ENCODE results near the gene CDK5RAP2.

The CDK5RAP2 gene

GRCh38 chr9:120384925-120385272, 195.1 kb downstream of the CDK5RAP2 start:
- Histone ChIP-seq H3K27ac (ENCODE audit: low read depth, low read length) (no peak overlapping the region), H3K9ac (ENCODE audit: low read depth in 1 of 2, low read length in 2 of 2) (no peak overlapping the region), H3K4me3 (ENCODE audit: low read depth in 1 of 2, low read length in 2 of 2) (no peak overlapping the region), H3K36me3 (ENCODE audit: control insufficient read depth in 1 of 2, insufficient read depth in 2 of 2, low read length in 2 of 2) (peaks cover 3 to 18% of the 10 kb centered on the region in 2 donors), H3K27me3 (ENCODE audit: control insufficient read depth in 1 of 2, insufficient read depth in 2 of 2, low read length in 2 of 2) (no peaks in the 10 kb centered on the region), H3K9me3 (ENCODE audit: control insufficient read depth in 1 of 2, low read length in 2 of 2) (no peaks in the 10 kb centered on the region), H3K4me1 (ENCODE audit: control insufficient read depth in 1 of 2, insufficient read depth in 2 of 2, low read length in 2 of 2) (peaks cover 13 to 16% of the 10 kb centered on the region in 2 donors)

GRCh38 chr9:120383999-120384924, 195.7 kb downstream of the CDK5RAP2 start:
- H3K27ac ChIP-seq (ENCODE audit: low read depth, low read length), result no peak overlapping the region
- no peak overlapping the region for H3K4me3 ChIP-seq (ENCODE audit: low read depth in 1 of 2, low read length in 2 of 2)
- H3K4me1 ChIP-seq (ENCODE audit: control insufficient read depth in 1 of 2, insufficient read depth in 2 of 2, low read length in 2 of 2), result peaks cover 13 to 16% of the 10 kb centered on the region in 2 donors
- peaks cover 3 to 11% of the 10 kb centered on the region in 2 donors for H3K36me3 ChIP-seq (ENCODE audit: control insufficient read depth in 1 of 2, insufficient read depth in 2 of 2, low read length in 2 of 2)
- no peak overlapping the region for H3K9ac ChIP-seq (ENCODE audit: low read depth in 1 of 2, low read length in 2 of 2)
- no peaks in the 10 kb centered on the region for H3K9me3 ChIP-seq (ENCODE audit: control insufficient read depth in 1 of 2, low read length in 2 of 2)
- no peaks in the 10 kb centered on the region for H3K27me3 ChIP-seq (ENCODE audit: control insufficient read depth in 1 of 2, insufficient read depth in 2 of 2, low read length in 2 of 2)

GRCh38 chr9:120383611-120383998, 196.4 kb downstream of the CDK5RAP2 start:
- H3K27ac ChIP-seq (ENCODE audit: low read depth, low read length), result no peak overlapping the region
- peaks cover 1 to 5% of the 10 kb centered on the region in 2 donors for H3K36me3 ChIP-seq (ENCODE audit: control insufficient read depth in 1 of 2, insufficient read depth in 2 of 2, low read length in 2 of 2)
- no peak overlapping the region for H3K4me3 ChIP-seq (ENCODE audit: low read depth in 1 of 2, low read length in 2 of 2)
- no peak overlapping the region for H3K9ac ChIP-seq (ENCODE audit: low read depth in 1 of 2, low read length in 2 of 2)
- no peaks in the 10 kb centered on the region for H3K9me3 ChIP-seq (ENCODE audit: control insufficient read depth in 1 of 2, low read length in 2 of 2)
- H3K4me1 ChIP-seq (ENCODE audit: control insufficient read depth in 1 of 2, insufficient read depth in 2 of 2, low read length in 2 of 2), result peaks cover 13 to 16% of the 10 kb centered on the region in 2 donors
- no peaks in the 10 kb centered on the region for H3K27me3 ChIP-seq (ENCODE audit: control insufficient read depth in 1 of 2, insufficient read depth in 2 of 2, low read length in 2 of 2)

GRCh38 chr9:120382453-120382852, 197.5 kb downstream of the CDK5RAP2 start:
- H3K27me3 ChIP-seq (ENCODE audit: control insufficient read depth in 1 of 2, insufficient read depth in 2 of 2, low read length in 2 of 2), result no peaks in the 10 kb centered on the region
- no peak overlapping the region for H3K9ac ChIP-seq (ENCODE audit: low read depth in 1 of 2, low read length in 2 of 2)
- H3K4me3 ChIP-seq (ENCODE audit: low read depth in 1 of 2, low read length in 2 of 2), result no peak overlapping the region
- H3K9me3 ChIP-seq (ENCODE audit: control insufficient read depth in 1 of 2, low read length in 2 of 2), result no peaks in the 10 kb centered on the region
- no peak overlapping the region for H3K27ac ChIP-seq (ENCODE audit: low read depth, low read length)
- no peaks in the 10 kb centered on the region for H3K36me3 ChIP-seq (ENCODE audit: control insufficient read depth in 1 of 2, insufficient read depth in 2 of 2, low read length in 2 of 2)
- H3K4me1 ChIP-seq (ENCODE audit: control insufficient read depth in 1 of 2, insufficient read depth in 2 of 2, low read length in 2 of 2), result peaks cover 13 to 16% of the 10 kb centered on the region in 2 donors

GRCh38 chr9:120381839-120382238, 198.1 kb downstream of the CDK5RAP2 start:
- no peak overlapping the region for H3K4me3 ChIP-seq (ENCODE audit: low read depth in 1 of 2, low read length in 2 of 2)
- no peaks in the 10 kb centered on the region for H3K9me3 ChIP-seq (ENCODE audit: control insufficient read depth in 1 of 2, low read length in 2 of 2)
- H3K4me1 ChIP-seq (ENCODE audit: control insufficient read depth in 1 of 2, insufficient read depth in 2 of 2, low read length in 2 of 2), result peaks cover 12 to 13% of the 10 kb centered on the region in 2 donors

GRCh38 chr9:120379611-120380010, 200.4 kb downstream of the CDK5RAP2 start:
- H3K4me3 ChIP-seq (ENCODE audit: low read depth in 1 of 2, low read length in 2 of 2), result no peak overlapping the region
- no peaks in the 10 kb centered on the region for H3K9me3 ChIP-seq (ENCODE audit: control insufficient read depth in 1 of 2, low read length in 2 of 2)
- no peak overlapping the region for H3K9ac ChIP-seq (ENCODE audit: low read depth in 1 of 2, low read length in 2 of 2)
- H3K27ac ChIP-seq (ENCODE audit: low read depth, low read length), result no peak overlapping the region
- no peaks in the 10 kb centered on the region for H3K36me3 ChIP-seq (ENCODE audit: control insufficient read depth in 1 of 2, insufficient read depth in 2 of 2, low read length in 2 of 2)
- no peaks in the 10 kb centered on the region for H3K27me3 ChIP-seq (ENCODE audit: control insufficient read depth in 1 of 2, insufficient read depth in 2 of 2, low read length in 2 of 2)
- peaks cover 6 to 9% of the 10 kb centered on the region in 2 donors for H3K4me1 ChIP-seq (ENCODE audit: control insufficient read depth in 1 of 2, insufficient read depth in 2 of 2, low read length in 2 of 2)

More at GRCh38 chr9:120381839-120382238, 198.1 kb downstream of the CDK5RAP2 start:
- H3K9ac ChIP-seq (ENCODE audit: low read depth in 1 of 2, low read length in 2 of 2), result no peak overlapping the region
- no peaks in the 10 kb centered on the region for H3K36me3 ChIP-seq (ENCODE audit: control insufficient read depth in 1 of 2, insufficient read depth in 2 of 2, low read length in 2 of 2)
- no peaks in the 10 kb centered on the region for H3K27me3 ChIP-seq (ENCODE audit: control insufficient read depth in 1 of 2, insufficient read depth in 2 of 2, low read length in 2 of 2)
- no peak overlapping the region for H3K27ac ChIP-seq (ENCODE audit: low read depth, low read length)

GRCh38 chr9:120378680-120379079, 201.3 kb downstream of the CDK5RAP2 start:
- H3K4me3 ChIP-seq (ENCODE audit: low read depth in 1 of 2, low read length in 2 of 2), result no peak overlapping the region
- peaks cover 0 to 1% of the 10 kb centered on the region in 2 donors for H3K4me1 ChIP-seq (ENCODE audit: control insufficient read depth in 1 of 2, insufficient read depth in 2 of 2, low read length in 2 of 2)
- no peaks in the 10 kb centered on the region for H3K9me3 ChIP-seq (ENCODE audit: control insufficient read depth in 1 of 2, low read length in 2 of 2)
- H3K9ac ChIP-seq (ENCODE audit: low read depth in 1 of 2, low read length in 2 of 2), result no peak overlapping the region
- H3K36me3 ChIP-seq (ENCODE audit: control insufficient read depth in 1 of 2, insufficient read depth in 2 of 2, low read length in 2 of 2), result no peaks in the 10 kb centered on the region
- H3K27me3 ChIP-seq (ENCODE audit: control insufficient read depth in 1 of 2, insufficient read depth in 2 of 2, low read length in 2 of 2), result no peaks in the 10 kb centered on the region
- H3K27ac ChIP-seq (ENCODE audit: low read depth, low read length), result no peak overlapping the region

- no peaks in the 10 kb centered on the region for H3K4me1 ChIP-seq (ENCODE audit: control insufficient read depth in 1 of 2, insufficient read depth in 2 of 2, low read length in 2 of 2)
- H3K9me3 ChIP-seq (ENCODE audit: control insufficient read depth in 1 of 2, low read length in 2 of 2), result no peaks in the 10 kb centered on the region
- H3K36me3 ChIP-seq (ENCODE audit: control insufficient read depth in 1 of 2, insufficient read depth in 2 of 2, low read length in 2 of 2), result no peaks in the 10 kb centered on the region
- no peak overlapping the region for H3K9ac ChIP-seq (ENCODE audit: low read depth in 1 of 2, low read length in 2 of 2)
- no peaks in the 10 kb centered on the region for H3K27me3 ChIP-seq (ENCODE audit: control insufficient read depth in 1 of 2, insufficient read depth in 2 of 2, low read length in 2 of 2)
- H3K4me3 ChIP-seq (ENCODE audit: low read depth in 1 of 2, low read length in 2 of 2), result no peak overlapping the region
- no peak overlapping the region for H3K27ac ChIP-seq (ENCODE audit: low read depth, low read length)
Observed at GRCh38 chr9:120377268-120378159, 202.5 kb downstream of the CDK5RAP2 start.

GRCh38 chr9:120376101-120376500, 203.9 kb downstream of the CDK5RAP2 start:
- Histone ChIP-seq H3K36me3 (ENCODE audit: control insufficient read depth in 1 of 2, insufficient read depth in 2 of 2, low read length in 2 of 2) (no peaks in the 10 kb centered on the region), H3K9ac (ENCODE audit: low read depth in 1 of 2, low read length in 2 of 2) (no peak overlapping the region), H3K4me3 (ENCODE audit: low read depth in 1 of 2, low read length in 2 of 2) (no peak overlapping the region), H3K27me3 (ENCODE audit: control insufficient read depth in 1 of 2, insufficient read depth in 2 of 2, low read length in 2 of 2) (no peaks in the 10 kb centered on the region), H3K27ac (ENCODE audit: low read depth, low read length) (no peak overlapping the region), H3K9me3 (ENCODE audit: control insufficient read depth in 1 of 2, low read length in 2 of 2) (no peaks in the 10 kb centered on the region), H3K4me1 (ENCODE audit: control insufficient read depth in 1 of 2, insufficient read depth in 2 of 2, low read length in 2 of 2) (no peaks in the 10 kb centered on the region)

- no peaks in the 10 kb centered on the region for H3K36me3 ChIP-seq (ENCODE audit: control insufficient read depth in 1 of 2, insufficient read depth in 2 of 2, low read length in 2 of 2)
Observed at GRCh38 chr9:120375316-120375715, 204.7 kb downstream of the CDK5RAP2 start.

More at GRCh38 chr9:120375316-120375715, 204.7 kb downstream of the CDK5RAP2 start:
- Histone ChIP-seq H3K9ac (ENCODE audit: low read depth in 1 of 2, low read length in 2 of 2) (no peak overlapping the region), H3K9me3 (ENCODE audit: control insufficient read depth in 1 of 2, low read length in 2 of 2) (no peaks in the 10 kb centered on the region), H3K27ac (ENCODE audit: low read depth, low read length) (no peak overlapping the region), H3K4me1 (ENCODE audit: control insufficient read depth in 1 of 2, insufficient read depth in 2 of 2, low read length in 2 of 2) (no peaks in the 10 kb centered on the region), H3K27me3 (ENCODE audit: control insufficient read depth in 1 of 2, insufficient read depth in 2 of 2, low read length in 2 of 2) (no peaks in the 10 kb centered on the region), H3K4me3 (ENCODE audit: low read depth in 1 of 2, low read length in 2 of 2) (no peak overlapping the region)

Measured in duodenal mucosa (tissue), 2 donors.